ENCODE measurements around the gene SPATA2. TPM values are rescaled to one million over a fixed set of nuclear protein-coding genes. Genes with fewer than 3 reads are reported as not detected.

The SPATA2 gene
- total RNA-seq, 1 experiment from 2014 or later, result 8.3 TPM

DNA sequence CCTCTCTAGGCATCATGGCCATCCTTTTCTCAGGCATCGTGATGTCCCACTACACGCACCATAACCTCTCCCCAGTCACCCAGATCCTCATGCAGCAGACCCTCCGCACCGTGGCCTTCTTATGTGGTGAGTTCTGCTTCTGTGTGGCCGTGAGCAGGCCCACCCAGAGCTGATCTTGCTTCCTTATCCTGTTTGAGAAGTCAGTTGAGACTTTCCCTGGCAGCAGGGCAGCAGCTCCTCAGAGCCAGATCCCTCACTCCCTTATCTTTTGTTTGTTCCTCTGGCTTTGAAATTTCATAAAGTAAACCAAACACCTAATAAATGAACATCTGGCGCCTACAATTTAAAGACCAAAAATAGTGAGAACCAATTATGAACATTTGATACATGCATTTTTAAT is 40.6 kb downstream of the SPATA2 start:
- DNase-seq (ENCODE audit: low read depth, low spot score) (no peak), ATAC-seq (no peak)
- Histone ChIP-seq H3K4me3 (ENCODE audit: low read depth in 2 of 2, low read length in 2 of 2) (no peak overlapping the region), H3K36me3 (ENCODE audit: control insufficient read depth, insufficient read depth, low read length) (no peaks in the 10 kb centered on the region), H3K27me3 (ENCODE audit: control insufficient read depth, insufficient read depth, low read length) (no peaks in the 10 kb centered on the region), H3K9me3 (ENCODE audit: control insufficient read depth, insufficient read depth, low read depth, low read length) (no peaks in the 10 kb centered on the region), H3K4me1 (ENCODE audit: control insufficient read depth, insufficient read depth, low read length) (no peaks in the 10 kb centered on the region), H3K27ac (ENCODE audit: low read length) (no peak overlapping the region)
- intact Hi-C loops (cut with micrococcal nuclease; ENCODE audit: unreplicated experiment) (no loop called here), in situ Hi-C loops (cut with HindIII; ENCODE audit: low pct_unique_long_range_greater_than_20kb, low sequenced_read_pairs) (no loop called here)
- TF ChIP-seq, protein P1, sequence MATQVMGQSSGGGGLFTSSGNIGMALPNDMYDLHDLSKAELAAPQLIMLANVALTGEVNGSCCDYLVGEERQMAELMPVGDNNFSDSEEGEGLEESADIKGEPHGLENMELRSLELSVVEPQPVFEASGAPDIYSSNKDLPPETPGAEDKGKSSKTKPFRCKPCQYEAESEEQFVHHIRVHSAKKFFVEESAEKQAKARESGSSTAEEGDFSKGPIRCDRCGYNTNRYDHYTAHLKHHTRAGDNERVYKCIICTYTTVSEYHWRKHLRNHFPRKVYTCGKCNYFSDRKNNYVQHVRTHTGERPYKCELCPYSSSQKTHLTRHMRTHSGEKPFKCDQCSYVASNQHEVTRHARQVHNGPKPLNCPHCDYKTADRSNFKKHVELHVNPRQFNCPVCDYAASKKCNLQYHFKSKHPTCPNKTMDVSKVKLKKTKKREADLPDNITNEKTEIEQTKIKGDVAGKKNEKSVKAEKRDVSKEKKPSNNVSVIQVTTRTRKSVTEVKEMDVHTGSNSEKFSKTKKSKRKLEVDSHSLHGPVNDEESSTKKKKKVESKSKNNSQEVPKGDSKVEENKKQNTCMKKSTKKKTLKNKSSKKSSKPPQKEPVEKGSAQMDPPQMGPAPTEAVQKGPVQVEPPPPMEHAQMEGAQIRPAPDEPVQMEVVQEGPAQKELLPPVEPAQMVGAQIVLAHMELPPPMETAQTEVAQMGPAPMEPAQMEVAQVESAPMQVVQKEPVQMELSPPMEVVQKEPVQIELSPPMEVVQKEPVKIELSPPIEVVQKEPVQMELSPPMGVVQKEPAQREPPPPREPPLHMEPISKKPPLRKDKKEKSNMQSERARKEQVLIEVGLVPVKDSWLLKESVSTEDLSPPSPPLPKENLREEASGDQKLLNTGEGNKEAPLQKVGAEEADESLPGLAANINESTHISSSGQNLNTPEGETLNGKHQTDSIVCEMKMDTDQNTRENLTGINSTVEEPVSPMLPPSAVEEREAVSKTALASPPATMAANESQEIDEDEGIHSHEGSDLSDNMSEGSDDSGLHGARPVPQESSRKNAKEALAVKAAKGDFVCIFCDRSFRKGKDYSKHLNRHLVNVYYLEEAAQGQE (IDR thresholded peaks at IDR 0.05; ENCODE audit: insufficient read depth in 1 of 2, low read depth in 2 of 2, low read length in 1 of 2), result no peak
- TF ChIP-seq, protein P2, sequence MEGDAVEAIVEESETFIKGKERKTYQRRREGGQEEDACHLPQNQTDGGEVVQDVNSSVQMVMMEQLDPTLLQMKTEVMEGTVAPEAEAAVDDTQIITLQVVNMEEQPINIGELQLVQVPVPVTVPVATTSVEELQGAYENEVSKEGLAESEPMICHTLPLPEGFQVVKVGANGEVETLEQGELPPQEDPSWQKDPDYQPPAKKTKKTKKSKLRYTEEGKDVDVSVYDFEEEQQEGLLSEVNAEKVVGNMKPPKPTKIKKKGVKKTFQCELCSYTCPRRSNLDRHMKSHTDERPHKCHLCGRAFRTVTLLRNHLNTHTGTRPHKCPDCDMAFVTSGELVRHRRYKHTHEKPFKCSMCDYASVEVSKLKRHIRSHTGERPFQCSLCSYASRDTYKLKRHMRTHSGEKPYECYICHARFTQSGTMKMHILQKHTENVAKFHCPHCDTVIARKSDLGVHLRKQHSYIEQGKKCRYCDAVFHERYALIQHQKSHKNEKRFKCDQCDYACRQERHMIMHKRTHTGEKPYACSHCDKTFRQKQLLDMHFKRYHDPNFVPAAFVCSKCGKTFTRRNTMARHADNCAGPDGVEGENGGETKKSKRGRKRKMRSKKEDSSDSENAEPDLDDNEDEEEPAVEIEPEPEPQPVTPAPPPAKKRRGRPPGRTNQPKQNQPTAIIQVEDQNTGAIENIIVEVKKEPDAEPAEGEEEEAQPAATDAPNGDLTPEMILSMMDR (IDR thresholded peaks at IDR 0.05), result no peak
- TF ChIP-seq POLR2AphosphoS5 (IDR thresholded peaks at IDR 0.05; ENCODE audit: low read depth, low read length) (no peak), TCF7L2 (IDR thresholded peaks at IDR 0.05; ENCODE audit: low read depth, low read length) (no peak), SIN3A (IDR thresholded peaks at IDR 0.05; ENCODE audit: borderline replicate concordance, insufficient read depth, low read depth, low read length) (no peak)
- BruUV-seq (replicated peaks), result no TSS peak
- CTCF ChIA-PET, result no interaction called here
- POLR2A ChIA-PET, result no interaction called here

DNA sequence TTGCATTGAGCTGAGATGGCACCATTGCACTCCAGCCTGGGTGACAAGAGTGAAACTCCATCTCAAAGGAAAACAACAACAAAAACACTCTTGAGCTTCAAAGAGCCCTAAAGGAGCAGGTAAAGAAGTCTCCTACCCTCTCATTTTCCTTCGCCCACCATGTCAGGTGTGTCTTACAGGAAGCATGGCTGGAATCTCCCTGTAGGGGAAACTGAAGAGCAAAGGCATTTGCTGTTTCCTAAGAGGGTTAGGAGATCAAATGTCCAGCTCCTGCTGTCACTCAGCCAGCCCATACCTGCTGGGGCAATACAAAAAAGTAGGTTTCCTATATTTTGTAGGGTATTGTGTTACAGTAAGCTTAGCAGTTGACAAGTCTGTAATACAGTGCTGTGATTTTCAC is 43.3 kb downstream of the SPATA2 start:
- H3K36me3 ChIP-seq (ENCODE audit: control insufficient read depth, insufficient read depth, low read length), result no peaks in the 10 kb centered on the region
- POLR2A ChIA-PET, result no interaction called here
- H3K4me1 ChIP-seq (ENCODE audit: control insufficient read depth, insufficient read depth, low read length), result no peaks in the 10 kb centered on the region
- no peaks in the 10 kb centered on the region for H3K27me3 ChIP-seq (ENCODE audit: control insufficient read depth, insufficient read depth, low read length)
- DNase-seq (ENCODE audit: low read depth, low spot score), result no peak
- in situ Hi-C loops (cut with HindIII; ENCODE audit: low pct_unique_long_range_greater_than_20kb, low sequenced_read_pairs) (no loop called here), intact Hi-C loops (cut with micrococcal nuclease; ENCODE audit: unreplicated experiment) (no loop called here)
- CTCF ChIA-PET, result no interaction called here
- H3K9me3 ChIP-seq (ENCODE audit: control insufficient read depth, insufficient read depth, low read depth, low read length), result no peaks in the 10 kb centered on the region
- no peak for ATAC-seq
- TF ChIP-seq, protein P1 (IDR thresholded peaks at IDR 0.05; ENCODE audit: insufficient read depth in 1 of 2, low read depth in 2 of 2, low read length in 1 of 2), result no peak
- no peak for TF ChIP-seq POLR2AphosphoS5 (IDR thresholded peaks at IDR 0.05; ENCODE audit: low read depth, low read length)
- no peak for TF ChIP-seq TCF7L2 (IDR thresholded peaks at IDR 0.05; ENCODE audit: low read depth, low read length)
- no peak for TF ChIP-seq SIN3A (IDR thresholded peaks at IDR 0.05; ENCODE audit: borderline replicate concordance, insufficient read depth, low read depth, low read length)
- TF ChIP-seq, protein P2 (IDR thresholded peaks at IDR 0.05), result no peak
- BruUV-seq (replicated peaks), result no TSS peak
- no peak overlapping the region for H3K27ac ChIP-seq (ENCODE audit: low read length)
- no peak overlapping the region for H3K4me3 ChIP-seq (ENCODE audit: low read depth in 2 of 2, low read length in 2 of 2)

Measured in Panc1 (cell line).